K562 (cell line): ENCODE data around the gene LIG3. TPM values are rescaled to one million over a fixed set of nuclear protein-coding genes. Genes with fewer than 3 reads are reported as not detected.

ENCODE experiments used
- ATAC-seq: fragments of 200-7000 bp; cut with Tn5 transposase; 3 replicates; pipeline ENCODE4 v1.9.1; 2020; ENCODE audit warnings: moderate library complexity
- BruUV-seq: library from RNA; stranded (reverse); fragments of 400-500 nt; replicated peaks from 2 replicates; lab custom pipeline; 2021; lab: Mats Ljungman, UMichigan
- CTCF ChIA-PET: fragments of 300-600 bp; formaldehyde crosslinking; extraction: SDS; loops from one replicate; lab custom pipeline; 2021; ENCODE audit warnings: low intra/inter-chr PET ratio; lab: Yijun Ruan, JAX
- POLR2A ChIA-PET: fragments of 300-600, 350-650 bp; sonication (Branson Sonifier 250); formaldehyde crosslinking; extraction: SDS; loops from one replicate; lab custom pipeline; 2021; ENCODE audit warnings: antibody characterized with exemption, inconsistent platforms; lab: Yijun Ruan, JAX
- DNase-seq, 4 experiments: peaks; one replicate each; pipeline versions ENCODE4 v3.0.0 to v3.0.0-alpha.2; 2011 to 2018; ENCODE audit warnings: low spot score in 3 of 4, mixed read lengths in 3 of 4; ENCODE audit errors: extremely low read depth in 1 of 4
- FAIRE-seq: peaks from 2 replicates; lab custom pipeline; 2011; peaks lifted over from hg19 to GRCh38; lab: Jason Lieb, UNC
- H2AFZ ChIP-seq: 2 replicates; pipeline ENCODE4 v1.6.0; 2011; ENCODE audit warnings: low read depth, low read length, control low read depth, inconsistent platforms
- H3K27ac ChIP-seq: fragments of 200-600 bp; 3 replicates; pipeline ENCODE4 v1.8.0; 2011; ENCODE audit warnings: low read depth, mild to moderate bottlenecking, control low read depth, inconsistent platforms, low read length, moderate library complexity, mixed read lengths; ENCODE audit errors: extremely low read depth
- H3K27me3 ChIP-seq, 2 experiments: fragments of 300-600 bp in 1 of 2; 2 replicates in 1 of 2; 3 replicates in 1 of 2; pipeline versions ENCODE4 v1.6.0 to v1.8.0; 2011; ENCODE audit warnings: inconsistent platforms in 2 of 2, low read length in 2 of 2, mild to moderate bottlenecking in 1 of 2, mixed read lengths in 1 of 2, moderate library complexity in 1 of 2; ENCODE audit not compliant: control insufficient read depth in 2 of 2, insufficient read depth in 2 of 2
- H3K36me3 ChIP-seq: fragments of 300-600 bp; 3 replicates; pipeline ENCODE4 v1.8.0; 2011; ENCODE audit warnings: mild to moderate bottlenecking, low read length, inconsistent platforms; ENCODE audit not compliant: control insufficient read depth, insufficient read depth
- H3K4me1 ChIP-seq, 2 experiments: fragments of 200-600 bp in 1 of 2; replicated peaks in 1 of 2; 2 replicates in 1 of 2; 3 replicates in 1 of 2; pipeline versions ENCODE4 v1.5.1 to v1.8.0; 2011; ENCODE audit warnings: inconsistent platforms in 2 of 2, low read length in 2 of 2, mild to moderate bottlenecking in 1 of 2, mixed read lengths in 1 of 2, moderate library complexity in 1 of 2; ENCODE audit not compliant: control insufficient read depth in 2 of 2, insufficient read depth in 2 of 2
- H3K4me2 ChIP-seq: 2 replicates; pipeline ENCODE4 v1.6.1; 2011; ENCODE audit warnings: low read length, control low read depth, inconsistent platforms, mixed read lengths; ENCODE audit not compliant: insufficient read depth
- H3K4me3 ChIP-seq: fragments of 200-600 bp; sonication (generic), shearing (Covaris generic); 2 replicates; pipeline ENCODE4 v1.5.1; 2016; ENCODE audit warnings: control low read depth, inconsistent platforms
- H3K79me2 ChIP-seq: fragments of 200-600 bp; 3 replicates; pipeline ENCODE4 v1.8.0; 2011; ENCODE audit warnings: low read length, inconsistent platforms; ENCODE audit not compliant: control insufficient read depth, insufficient read depth
- H3K9ac ChIP-seq, 2 experiments: 2 replicates each; pipeline versions ENCODE4 v1.6.0 to v1.6.1; 2011; ENCODE audit warnings: low read depth in 2 of 2, low read length in 2 of 2, control low read depth in 1 of 2, inconsistent platforms in 1 of 2, mild to moderate bottlenecking in 1 of 2, mixed read lengths in 1 of 2; ENCODE audit not compliant: insufficient read depth in 1 of 2
- H3K9me1 ChIP-seq: one replicate; pipeline ENCODE4 v1.6.0; 2011; ENCODE audit warnings: inconsistent platforms, mild to moderate bottlenecking, low read length, moderate library complexity; ENCODE audit not compliant: control insufficient read depth, insufficient read depth
- H3K9me3 ChIP-seq: replicated peaks from 2 replicates; pipeline ENCODE4 v1.5.1; 2011; ENCODE audit warnings: low read depth, low read length, inconsistent platforms; ENCODE audit not compliant: control insufficient read depth, insufficient read depth
- H4K20me1 ChIP-seq: replicated peaks from 2 replicates; pipeline ENCODE4 v1.6.1; 2011; ENCODE audit warnings: low read length, inconsistent platforms, mixed read lengths; ENCODE audit not compliant: control insufficient read depth, insufficient read depth
- BDP1 ChIP-seq: IDR thresholded peaks from 3 replicates; pipeline ENCODE4 v1.6.1; 2011; ENCODE audit not compliant: insufficient read length, insufficient read depth
- CREM ChIP-seq: IDR thresholded peaks from 2 replicates; pipeline ENCODE4 v1.6.1; 2014; ENCODE audit warnings: antibody characterized with exemption, low read depth
- HMGXB4 ChIP-seq: sonication (generic); formaldehyde crosslinking; IDR thresholded peaks from 2 replicates; pipeline ENCODE4 v1.8.1; 2023; ENCODE audit warnings: mild to moderate bottlenecking, missing genetic modification reagents
- IFI16 ChIP-seq: fragments of 250-450 bp; sonication (Bioruptor Pico); IDR thresholded peaks from 2 replicates; pipeline ENCODE4 v2.1.2; 2022; ENCODE audit warnings: mild to moderate bottlenecking, inconsistent platforms
- MXD1 ChIP-seq: fragments of 250-450 bp; sonication (Bioruptor Pico); IDR thresholded peaks from 2 replicates; pipeline ENCODE4 v1.8.0; 2021; ENCODE audit warnings: borderline replicate concordance, mild to moderate bottlenecking, moderate library complexity; ENCODE audit not compliant: poor library complexity, severe bottlenecking
- NCOA1 ChIP-seq: fragments of 450-650 bp; IDR thresholded peaks from 2 replicates; pipeline ENCODE4 v1.6.1; 2016; ENCODE audit warnings: low read depth
- NFXL1 ChIP-seq: fragments of 450-650 bp; formaldehyde crosslinking; IDR thresholded peaks from 2 replicates; pipeline ENCODE4 v1.4.0; 2021; ENCODE audit warnings: mild to moderate bottlenecking
- POLR2A ChIP-seq: fragments of 450-650 bp; conservative IDR thresholded peaks from 2 replicates; pipeline ENCODE4 v1.6.1; 2016
- RFX7 ChIP-seq: fragments of 250-450 bp; sonication (Bioruptor Pico); IDR thresholded peaks from 2 replicates; pipeline ENCODE4 v1.5.1; 2021; ENCODE audit warnings: mild to moderate bottlenecking
- SOX6 ChIP-seq: fragments of 450-650 bp; IDR thresholded peaks from 2 replicates; pipeline ENCODE4 v1.6.1; 2014; ENCODE audit warnings: mild to moderate bottlenecking
- XRCC5 ChIP-seq: fragments of 200-400 bp; formaldehyde crosslinking; IDR thresholded peaks from 2 replicates; pipeline ENCODE4 v1.6.1; 2017; ENCODE audit warnings: low read depth, mild to moderate bottlenecking, low read length
- ZFPM2 ChIP-seq: fragments of 250-450 bp; sonication (Bioruptor Pico); IDR thresholded peaks from 2 replicates; pipeline ENCODE4 v1.5.1; 2022; ENCODE audit warnings: mild to moderate bottlenecking
- ZNF280B ChIP-seq: fragments of 250-450 bp; sonication (Bioruptor Pico); IDR thresholded peaks from 2 replicates; pipeline ENCODE4 v1.5.1; 2021; ENCODE audit warnings: mild to moderate bottlenecking
- ZNF695 ChIP-seq: fragments of 450-650 bp; formaldehyde crosslinking; IDR thresholded peaks from 2 replicates; pipeline ENCODE4 v1.4.0; 2020; ENCODE audit warnings: mild to moderate bottlenecking, moderate library complexity
- WGBS: fragments of 100-300 bp; shearing (Covaris generic); methylation state at CpG from one replicate; pipeline ENCODE4 v1.1.6; 2016; ENCODE audit warnings: low coverage, mixed read lengths; ENCODE audit not compliant: insufficient coverage; ENCODE audit errors: missing lambda C conversion rate; 5-methylcytosine and 5-hydroxymethylcytosine counted together
- in situ Hi-C: fragments of 300-500 bp; cut with MboI; formaldehyde crosslinking; loops from 4 replicates; pipeline ENCODE4 v1.15.0; 2018; ENCODE audit warnings: inconsistent platforms, mixed read lengths
- intact Hi-C: fragments of 100-400 bp; cut with micrococcal nuclease; formaldehyde crosslinking; loops from 2 replicates; pipeline ENCODE4 v1.14.2; 2022
- polyA plus RNA-seq, 8 experiments: library from polyadenylated mRNA; depleted of rRNA in 4 of 8; stranded (reverse) in 5 of 8; unstranded in 3 of 8; fragments of >200 nt; fragmentation: Nextera tagmentation in 2 of 8; fragmentation: Illumina TruSeq in 1 of 8; extraction: Ambion mirVana in 2 of 8; extraction: Trizol in 1 of 8; gene quantifications; 2 replicates each; pipeline versions ENCODE4 v1.2.1 to v1.2.3, GENCODE V29; 2011 to 2014; ENCODE audit warnings: inconsistent platforms in 1 of 8, missing spikeins in 1 of 8
- total RNA-seq, 7 experiments: library from RNA; depleted of rRNA in 6 of 7; stranded (reverse); fragments of >200 nt in 6 of 7; fragmentation: Illumina TruSeq in 2 of 7; extraction: Trizol in 2 of 7; gene quantifications; 2 replicates each; pipeline versions ENCODE4 v1.2.1 to v1.2.3, GENCODE V29; 2011 to 2021; ENCODE audit warnings: low replicate concordance in 1 of 7

The LIG3 gene
- total and polyA plus RNA-seq, 9 of the 15 experiments (the other 6 are each of a cell fraction or from before 2014, with no cell fraction given), result 7.6 to 75.0 (median 43.0) TPM

GRCh38 chr17:35006345-35006744 lies 26.0 kb downstream of the LIG3 start:
- no TSS peak for BruUV-seq
- no peak overlapping the region for H3K9ac ChIP-seq
- H3K4me1 ChIP-seq, result peaks cover 0 to 3% of the 10 kb centered on the region in 2 experiments; a peak in 1 of 5 replicates
- no peak overlapping the region for H3K4me2 ChIP-seq
- ChIA-PET CTCF (no interaction called here), POLR2A (interaction anchor here (0.6 to 1.2 kb wide), 4 partner anchors 10 to 124 kb away, joined by 3 to 5 read pairs (median 3); no protein-coding TSS in a partner anchor)
- 62% methylated on average over 3 of the region's 4 CpGs for WGBS
- in situ Hi-C loops (no loop called here), intact Hi-C loops (no loop called here)
- H2AFZ ChIP-seq, result no peak overlapping the region
- FAIRE-seq (no peak), DNase-seq (no peak), ATAC-seq (peak; percentile 24)
- H3K79me2 ChIP-seq, result no peaks in the 10 kb centered on the region
- no peaks in the 10 kb centered on the region for H3K9me3 ChIP-seq
- peaks cover 78% of the 10 kb centered on the region for H3K36me3 ChIP-seq
- TF ChIP-seq ZNF695 (CRISPR knock-in tag) (no peak), POLR2A (peak; percentile 35; the same call in 1 of the 2 replicates)
- no peaks in the 10 kb centered on the region for H3K27me3 ChIP-seq
- H3K4me3 ChIP-seq, result no peak overlapping the region
- H4K20me1 ChIP-seq, result no peaks in the 10 kb centered on the region
- no peaks in the 10 kb centered on the region for H3K9me1 ChIP-seq
- H3K27ac ChIP-seq, result no peak overlapping the region

- no TSS peak for BruUV-seq
- no peak overlapping the region for H3K4me3 ChIP-seq
- H3K79me2 ChIP-seq, result no peaks in the 10 kb centered on the region
- no peaks in the 10 kb centered on the region for H3K9me1 ChIP-seq
- H3K27ac ChIP-seq, result no peak overlapping the region
- H3K27me3 ChIP-seq, result no peaks in the 10 kb centered on the region
- FAIRE-seq, result no peak
- H2AFZ ChIP-seq, result no peak overlapping the region
- ChIA-PET POLR2A (interaction anchor here (0.9 to 1.4 kb wide), 5 partner anchors 9 to 124 kb away, joined by 3 to 5 read pairs (median 3); no protein-coding TSS in a partner anchor), CTCF (no interaction called here)
- no peak overlapping the region for H3K4me2 ChIP-seq
- no peak overlapping the region for H3K9ac ChIP-seq
- WGBS, result 64% methylated on average over 1 of the region's 1 CpG
- no peaks in the 10 kb centered on the region for H3K9me3 ChIP-seq
- in situ Hi-C loops, result no loop called here
- ATAC-seq, result peak; percentile 11; the same call in 1 of the 3 replicates
- H4K20me1 ChIP-seq, result no peaks in the 10 kb centered on the region
- intact Hi-C loops, result no loop called here
- H3K36me3 ChIP-seq, result peaks cover 76% of the 10 kb centered on the region
- no peak for DNase-seq
- TF ChIP-seq MXD1 (no peak), NCOA1 (no peak), SOX6 (no peak), ZNF280B (CRISPR knock-in tag) (no peak), CREM (no peak), RFX7 (CRISPR knock-in tag) (no peak), XRCC5 (no peak), BDP1 (no peak), ZFPM2 (CRISPR knock-in tag) (no peak), NFXL1 (CRISPR knock-in tag) (no peak), HMGXB4 (CRISPR knock-in tag) (no peak), IFI16 (CRISPR knock-in tag) (no peak)
- no peaks in the 10 kb centered on the region for H3K4me1 ChIP-seq
Observed at GRCh38 chr17:35006961-35007360, 26.6 kb downstream of the LIG3 start.
